ENCODE data around the gene ATXN7L1. TPM values are rescaled to one million over a fixed set of nuclear protein-coding genes. Genes with fewer than 3 reads are reported as not detected.

Gene ATXN7L1
- polyA plus RNA-seq, 4 donors = 9.7 to 50.8 (median 26.7) TPM

GRCh38 chr7:105643384-105643783, 233.0 kb downstream of the ATXN7L1 start:
- no peaks in the 10 kb centered on the region for H3K27me3 ChIP-seq (ENCODE audit: control insufficient read depth in 3 of 3, insufficient read depth in 3 of 3, low read length in 3 of 3)
- no peak for DNase-seq
- no peak overlapping the region for H3K4me3 ChIP-seq (ENCODE audit: low read depth in 1 of 3, low read length in 3 of 3)
- peaks cover 0 to 5% (median 0%) of the 10 kb centered on the region in 3 donors for H3K4me1 ChIP-seq (ENCODE audit: control insufficient read depth in 3 of 3, insufficient read depth in 2 of 3, low read depth in 1 of 3, low read length in 2 of 3)
- H3K27ac ChIP-seq (ENCODE audit: low read depth in 1 of 3, low read length in 2 of 3) = no peak overlapping the region
- H3K9me3 ChIP-seq (ENCODE audit: control insufficient read depth in 2 of 2, insufficient read depth in 1 of 2, low read depth in 1 of 2, low read length in 1 of 2) = no peaks in the 10 kb centered on the region
- 79 to 91% (median 88%) methylated on average over 15 of the region's 15 CpGs for WGBS, 3 donors
- no peak for FAIRE-seq
- H3K36me3 ChIP-seq (ENCODE audit: control insufficient read depth in 3 of 3, insufficient read depth in 2 of 3, low read depth in 1 of 3, low read length in 3 of 3) = peaks cover 2 to 45% (median 3%) of the 10 kb centered on the region in 3 donors

- FAIRE-seq (no peak), DNase-seq (no peak)
- Histone ChIP-seq H3K36me3 (ENCODE audit: control insufficient read depth in 3 of 3, insufficient read depth in 2 of 3, low read depth in 1 of 3, low read length in 3 of 3) (peaks cover 3 to 49% (median 5%) of the 10 kb centered on the region in 3 donors), H3K27ac (ENCODE audit: low read depth in 1 of 3, low read length in 2 of 3) (no peak overlapping the region), H3K4me1 (ENCODE audit: control insufficient read depth in 3 of 3, insufficient read depth in 2 of 3, low read depth in 1 of 3, low read length in 2 of 3) (peaks cover 0 to 5% (median 0%) of the 10 kb centered on the region in 3 donors), H3K27me3 (ENCODE audit: control insufficient read depth in 3 of 3, insufficient read depth in 3 of 3, low read length in 3 of 3) (no peaks in the 10 kb centered on the region), H3K4me3 (ENCODE audit: low read depth in 1 of 3, low read length in 3 of 3) (no peak overlapping the region), H3K9me3 (ENCODE audit: control insufficient read depth in 2 of 2, insufficient read depth in 1 of 2, low read depth in 1 of 2, low read length in 1 of 2) (no peaks in the 10 kb centered on the region)
- WGBS, 3 donors = 84 to 89% (median 85%) methylated on average over 7 of the region's 7 CpGs
Measured at GRCh38 chr7:105642264-105642663, 234.1 kb downstream of the ATXN7L1 start.

- Histone ChIP-seq H3K27me3 (ENCODE audit: control insufficient read depth in 3 of 3, insufficient read depth in 3 of 3, low read length in 3 of 3) (no peaks in the 10 kb centered on the region), H3K27ac (ENCODE audit: low read depth in 1 of 3, low read length in 2 of 3) (no peak overlapping the region), H3K4me1 (ENCODE audit: control insufficient read depth in 3 of 3, insufficient read depth in 2 of 3, low read depth in 1 of 3, low read length in 2 of 3) (peaks cover 0 to 5% (median 0%) of the 10 kb centered on the region in 3 donors), H3K9me3 (ENCODE audit: control insufficient read depth in 2 of 2, insufficient read depth in 1 of 2, low read depth in 1 of 2, low read length in 1 of 2) (no peaks in the 10 kb centered on the region), H3K36me3 (ENCODE audit: control insufficient read depth in 3 of 3, insufficient read depth in 2 of 3, low read depth in 1 of 3, low read length in 3 of 3) (peaks cover 3 to 56% (median 5%) of the 10 kb centered on the region in 3 donors), H3K4me3 (ENCODE audit: low read depth in 1 of 3, low read length in 3 of 3) (no peak overlapping the region)
- 87 to 95% (median 93%) methylated on average over 16 of the region's 16 CpGs for WGBS, 3 donors
- FAIRE-seq (no peak), DNase-seq (no peak)
Measured at GRCh38 chr7:105640956-105641810, 235.2 kb downstream of the ATXN7L1 start.

GRCh38 chr7:105639667-105640493, 236.5 kb downstream of the ATXN7L1 start:
- Histone ChIP-seq H3K4me1 (ENCODE audit: control insufficient read depth in 3 of 3, insufficient read depth in 2 of 3, low read depth in 1 of 3, low read length in 2 of 3) (peaks cover 0 to 5% (median 0%) of the 10 kb centered on the region in 3 donors), H3K27ac (ENCODE audit: low read depth in 1 of 3, low read length in 2 of 3) (no peak overlapping the region), H3K9me3 (ENCODE audit: control insufficient read depth in 2 of 2, insufficient read depth in 1 of 2, low read depth in 1 of 2, low read length in 1 of 2) (no peaks in the 10 kb centered on the region), H3K36me3 (ENCODE audit: control insufficient read depth in 3 of 3, insufficient read depth in 2 of 3, low read depth in 1 of 3, low read length in 3 of 3) (peaks cover 3 to 62% (median 5%) of the 10 kb centered on the region in 3 donors), H3K4me3 (ENCODE audit: low read depth in 1 of 3, low read length in 3 of 3) (no peak overlapping the region), H3K27me3 (ENCODE audit: control insufficient read depth in 3 of 3, insufficient read depth in 3 of 3, low read length in 3 of 3) (no peaks in the 10 kb centered on the region)
- no peak for FAIRE-seq
- DNase-seq = no peak
- 87 to 93% (median 91%) methylated on average over 19 of the region's 19 CpGs for whole genome bisulfite sequencing, 3 donors

GRCh38 chr7:105638902-105639495, 237.4 kb downstream of the ATXN7L1 start:
- DNase-seq (peak in 1 of 2 donors; percentile 45), FAIRE-seq (no peak)
- Histone ChIP-seq H3K27ac (ENCODE audit: low read depth in 1 of 3, low read length in 2 of 3) (peak overlapping the region in 1 of 3 donors; percentile 10), H3K4me3 (ENCODE audit: low read depth in 1 of 3, low read length in 3 of 3) (no peak overlapping the region), H3K4me1 (ENCODE audit: control insufficient read depth in 3 of 3, insufficient read depth in 2 of 3, low read depth in 1 of 3, low read length in 2 of 3) (peaks cover 0 to 5% (median 0%) of the 10 kb centered on the region in 3 donors), H3K36me3 (ENCODE audit: control insufficient read depth in 3 of 3, insufficient read depth in 2 of 3, low read depth in 1 of 3, low read length in 3 of 3) (peaks cover 3 to 65% (median 5%) of the 10 kb centered on the region in 3 donors), H3K9me3 (ENCODE audit: control insufficient read depth in 2 of 2, insufficient read depth in 1 of 2, low read depth in 1 of 2, low read length in 1 of 2) (no peaks in the 10 kb centered on the region), H3K27me3 (ENCODE audit: control insufficient read depth in 3 of 3, insufficient read depth in 3 of 3, low read length in 3 of 3) (no peaks in the 10 kb centered on the region)
- 78 to 91% (median 90%) methylated on average over 24 of the region's 24 CpGs for WGBS, 3 donors

GRCh38 chr7:105638334-105638733, 238.1 kb downstream of the ATXN7L1 start:
- H3K27me3 ChIP-seq (ENCODE audit: control insufficient read depth in 3 of 3, insufficient read depth in 3 of 3, low read length in 3 of 3) = no peaks in the 10 kb centered on the region
- H3K4me1 ChIP-seq (ENCODE audit: control insufficient read depth in 3 of 3, insufficient read depth in 2 of 3, low read depth in 1 of 3, low read length in 2 of 3) = peaks cover 0 to 5% (median 0%) of the 10 kb centered on the region in 3 donors
- 87 to 92% (median 90%) methylated on average over 8 of the region's 8 CpGs for WGBS, 3 donors
- peaks cover 3 to 69% (median 5%) of the 10 kb centered on the region in 3 donors for H3K36me3 ChIP-seq (ENCODE audit: control insufficient read depth in 3 of 3, insufficient read depth in 2 of 3, low read depth in 1 of 3, low read length in 3 of 3)
- DNase-seq = no peak
- no peak for FAIRE-seq
- H3K27ac ChIP-seq (ENCODE audit: low read depth in 1 of 3, low read length in 2 of 3) = peak overlapping the region in 1 of 3 donors; percentile 10
- H3K4me3 ChIP-seq (ENCODE audit: low read depth in 1 of 3, low read length in 3 of 3) = no peak overlapping the region
- H3K9me3 ChIP-seq (ENCODE audit: control insufficient read depth in 2 of 2, insufficient read depth in 1 of 2, low read depth in 1 of 2, low read length in 1 of 2) = no peaks in the 10 kb centered on the region

GRCh38 chr7:105637755-105638154, 238.6 kb downstream of the ATXN7L1 start:
- H3K4me3 ChIP-seq (ENCODE audit: low read depth in 1 of 3, low read length in 3 of 3) = no peak overlapping the region
- no peak for DNase-seq
- peaks cover 0 to 5% (median 0%) of the 10 kb centered on the region in 3 donors for H3K4me1 ChIP-seq (ENCODE audit: control insufficient read depth in 3 of 3, insufficient read depth in 2 of 3, low read depth in 1 of 3, low read length in 2 of 3)
- FAIRE-seq = no peak
- H3K36me3 ChIP-seq (ENCODE audit: control insufficient read depth in 3 of 3, insufficient read depth in 2 of 3, low read depth in 1 of 3, low read length in 3 of 3) = peaks cover 3 to 66% (median 5%) of the 10 kb centered on the region in 3 donors
- WGBS, 3 donors = 90 to 96% (median 93%) methylated on average over 8 of the region's 8 CpGs
- no peak overlapping the region for H3K27ac ChIP-seq (ENCODE audit: low read depth in 1 of 3, low read length in 2 of 3)
- no peaks in the 10 kb centered on the region for H3K27me3 ChIP-seq (ENCODE audit: control insufficient read depth in 3 of 3, insufficient read depth in 3 of 3, low read length in 3 of 3)
- no peaks in the 10 kb centered on the region for H3K9me3 ChIP-seq (ENCODE audit: control insufficient read depth in 2 of 2, insufficient read depth in 1 of 2, low read depth in 1 of 2, low read length in 1 of 2)

GRCh38 chr7:105636982-105637381, 239.4 kb downstream of the ATXN7L1 start:
- H3K27ac ChIP-seq (ENCODE audit: low read depth in 1 of 3, low read length in 2 of 3) = no peak overlapping the region
- DNase-seq = no peak
- FAIRE-seq = no peak
- H3K4me1 ChIP-seq (ENCODE audit: control insufficient read depth in 3 of 3, insufficient read depth in 2 of 3, low read depth in 1 of 3, low read length in 2 of 3) = peaks cover 0 to 5% (median 0%) of the 10 kb centered on the region in 3 donors
- 87 to 91% (median 88%) methylated on average over 8 of the region's 8 CpGs for WGBS, 3 donors
- H3K4me3 ChIP-seq (ENCODE audit: low read depth in 1 of 3, low read length in 3 of 3) = no peak overlapping the region
- H3K36me3 ChIP-seq (ENCODE audit: control insufficient read depth in 3 of 3, insufficient read depth in 2 of 3, low read depth in 1 of 3, low read length in 3 of 3) = peaks cover 0 to 64% (median 5%) of the 10 kb centered on the region in 3 donors
- no peaks in the 10 kb centered on the region for H3K27me3 ChIP-seq (ENCODE audit: control insufficient read depth in 3 of 3, insufficient read depth in 3 of 3, low read length in 3 of 3)
- H3K9me3 ChIP-seq (ENCODE audit: control insufficient read depth in 2 of 2, insufficient read depth in 1 of 2, low read depth in 1 of 2, low read length in 1 of 2) = no peaks in the 10 kb centered on the region
